GM12878 (cell line): ENCODE results near the gene CFI. TPM values are rescaled to one million over a fixed set of nuclear protein-coding genes. Genes with fewer than 3 reads are reported as not detected.

Experiments
- EZH2 ChIP-seq: IDR thresholded peaks from 2 replicates; pipeline ENCODE4 v1.6.1; 2012; ENCODE audit warnings: low read depth, mild to moderate bottlenecking, control low read depth, inconsistent platforms, low read length, borderline replicate concordance; ENCODE audit not compliant: control insufficient read depth
- NFYA ChIP-seq: IDR thresholded peaks from 2 replicates; pipeline ENCODE4 v1.6.1; 2011; ENCODE audit warnings: low read depth, mild to moderate bottlenecking, low read length, improper control_type of control experiment, borderline replicate concordance
- NR2C1 ChIP-seq: fragments of 450-650 bp; IDR thresholded peaks from 2 replicates; pipeline ENCODE4 v1.6.1; 2017; ENCODE audit warnings: antibody characterized with exemption, mild to moderate bottlenecking, moderate library complexity
- PML ChIP-seq: IDR thresholded peaks from 2 replicates; pipeline ENCODE4 v1.6.1; 2012; ENCODE audit warnings: low read length, inconsistent platforms
- PRDM15 ChIP-seq: fragments of 450-650 bp; formaldehyde crosslinking; IDR thresholded peaks from 2 replicates; pipeline ENCODE4 v1.4.0; 2020; ENCODE audit warnings: mild to moderate bottlenecking, moderate library complexity
- RB1 ChIP-seq: fragments of 450-650 bp; formaldehyde crosslinking; IDR thresholded peaks from 2 replicates; pipeline ENCODE4 v1.6.1; 2017; ENCODE audit warnings: mild to moderate bottlenecking, borderline replicate concordance
- ZBTB4 ChIP-seq: fragments of 450-650 bp; formaldehyde crosslinking; IDR thresholded peaks from 2 replicates; pipeline ENCODE4 v1.4.0; 2022; ENCODE audit warnings: mild to moderate bottlenecking, moderate library complexity
- polyA plus RNA-seq, 11 experiments: library from polyadenylated mRNA; depleted of rRNA in 4 of 11; unstranded in 6 of 11; stranded (reverse) in 5 of 11; fragments of >200 nt; fragmentation: Nextera tagmentation in 4 of 11; fragmentation: Illumina TruSeq in 1 of 11; extraction: Ambion mirVana in 4 of 11; extraction: Trizol in 1 of 11; gene quantifications; 1 replicate in 1 of 11; 2 replicates in 10 of 11; pipeline versions ENCODE4 v1.2.1 to v1.2.3, GENCODE V29; 2011 to 2016; ENCODE audit warnings: inconsistent platforms in 2 of 11, missing spikeins in 2 of 11, low read depth in 1 of 11
- total RNA-seq, 4 experiments: library from RNA; depleted of rRNA in 3 of 4; stranded (reverse); fragments of >200 nt in 3 of 4; fragmentation: Illumina TruSeq in 1 of 4; extraction: Trizol in 1 of 4; gene quantifications; 2 replicates each; pipeline versions ENCODE4 v1.2.1 to v1.2.3, GENCODE V29; 2013 to 2021

CFI gene
- total and polyA plus RNA-seq, 10 of the 15 experiments (the other 5 are each of a cell fraction or from before 2014, with no cell fraction given) = 0.15 to 0.28 TPM; not detected in 8

GRCh38 chr4:109795059-109795458, 6.7 kb downstream of the CFI start (continued):
- no peak for TF ChIP-seq PRDM15 (CRISPR knock-in tag)
- no peak for TF ChIP-seq PML
- TF ChIP-seq NR2C1 = no peak
- TF ChIP-seq EZH2 = no peak
- TF ChIP-seq NFYA = no peak
- no peak for TF ChIP-seq ZBTB4 (CRISPR knock-in tag)
- no peak for TF ChIP-seq RB1
